ENCODE results near the gene RNF5. TPM values are rescaled to one million over a fixed set of nuclear protein-coding genes. Genes with fewer than 3 reads are reported as not detected.

Gene RNF5
- total and polyA plus RNA-seq, 10 of the 15 experiments (the other 5 are each of a cell fraction or from before 2014, with no cell fraction given): 31.4 to 114 (median 62.8) TPM

DNA sequence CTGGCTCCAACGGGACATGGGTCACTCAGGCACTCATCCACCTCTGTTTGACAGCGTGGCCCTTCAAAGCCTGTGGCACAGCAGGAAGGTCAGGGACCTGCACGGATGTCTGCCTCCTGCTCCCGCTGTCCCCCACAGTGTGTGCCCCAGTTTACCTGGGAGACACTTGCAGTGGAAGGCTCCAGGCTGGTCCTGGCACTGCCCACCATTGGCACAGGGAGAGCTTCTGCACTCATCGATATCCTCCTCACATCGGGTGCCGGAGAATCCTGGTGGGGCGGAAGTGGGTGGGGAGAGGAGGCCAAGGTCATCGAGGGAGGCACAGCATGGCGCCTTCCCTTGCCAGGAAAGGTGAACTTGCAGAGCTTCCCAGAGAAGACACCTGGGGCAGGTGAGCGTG lies 38.8 kb downstream of the RNF5 start:
- ChIA-PET CTCF (interaction anchor here (2.1 kb wide), 1 partner anchor 98 kb away, joined by 4 read pairs; no protein-coding TSS in a partner anchor), RAD21 (ENCODE audit: unreplicated experiment) (no interaction called here), POLR2A (no interaction called here), SMC1A (ENCODE audit: uncharacterized antibody, unreplicated experiment) (no interaction called here)
- H3K79me2 ChIP-seq (ENCODE audit: control insufficient read depth, insufficient read depth, low read length): no peaks in the 10 kb centered on the region
- 49% methylated on average over 11 of the region's 11 CpGs for WGBS (ENCODE audit: insufficient coverage, insufficient replicate concordance, low lambda C conversion rate, missing lambda C conversion rate)
- no peak for FAIRE-seq
- H4K20me1 ChIP-seq (ENCODE audit: control insufficient read depth, insufficient read depth): no peaks in the 10 kb centered on the region
- TF ChIP-seq IKZF1 (conservative IDR thresholded peaks at IDR 0.05) (no peak), EGR1 (IDR thresholded peaks at IDR 0.05; ENCODE audit: borderline replicate concordance in 1 of 2, low read depth in 2 of 2, low read length in 2 of 2) (no peak), E2F4 (IDR thresholded peaks at IDR 0.05; ENCODE audit: low read depth, low read length) (no peak), LARP7 (IDR thresholded peaks at IDR 0.05) (no peak), CREM (IDR thresholded peaks at IDR 0.05; ENCODE audit: low read depth) (no peak), BMI1 (IDR thresholded peaks at IDR 0.05; ENCODE audit: borderline replicate concordance) (no peak), NFYB (IDR thresholded peaks at IDR 0.05; ENCODE audit: insufficient read depth, low read depth, low read length) (no peak), ZNF217 (IDR thresholded peaks at IDR 0.05) (no peak), ZBED1 (IDR thresholded peaks at IDR 0.05; ENCODE audit: borderline replicate concordance) (no peak)
- TF ChIP-seq, protein P1, sequence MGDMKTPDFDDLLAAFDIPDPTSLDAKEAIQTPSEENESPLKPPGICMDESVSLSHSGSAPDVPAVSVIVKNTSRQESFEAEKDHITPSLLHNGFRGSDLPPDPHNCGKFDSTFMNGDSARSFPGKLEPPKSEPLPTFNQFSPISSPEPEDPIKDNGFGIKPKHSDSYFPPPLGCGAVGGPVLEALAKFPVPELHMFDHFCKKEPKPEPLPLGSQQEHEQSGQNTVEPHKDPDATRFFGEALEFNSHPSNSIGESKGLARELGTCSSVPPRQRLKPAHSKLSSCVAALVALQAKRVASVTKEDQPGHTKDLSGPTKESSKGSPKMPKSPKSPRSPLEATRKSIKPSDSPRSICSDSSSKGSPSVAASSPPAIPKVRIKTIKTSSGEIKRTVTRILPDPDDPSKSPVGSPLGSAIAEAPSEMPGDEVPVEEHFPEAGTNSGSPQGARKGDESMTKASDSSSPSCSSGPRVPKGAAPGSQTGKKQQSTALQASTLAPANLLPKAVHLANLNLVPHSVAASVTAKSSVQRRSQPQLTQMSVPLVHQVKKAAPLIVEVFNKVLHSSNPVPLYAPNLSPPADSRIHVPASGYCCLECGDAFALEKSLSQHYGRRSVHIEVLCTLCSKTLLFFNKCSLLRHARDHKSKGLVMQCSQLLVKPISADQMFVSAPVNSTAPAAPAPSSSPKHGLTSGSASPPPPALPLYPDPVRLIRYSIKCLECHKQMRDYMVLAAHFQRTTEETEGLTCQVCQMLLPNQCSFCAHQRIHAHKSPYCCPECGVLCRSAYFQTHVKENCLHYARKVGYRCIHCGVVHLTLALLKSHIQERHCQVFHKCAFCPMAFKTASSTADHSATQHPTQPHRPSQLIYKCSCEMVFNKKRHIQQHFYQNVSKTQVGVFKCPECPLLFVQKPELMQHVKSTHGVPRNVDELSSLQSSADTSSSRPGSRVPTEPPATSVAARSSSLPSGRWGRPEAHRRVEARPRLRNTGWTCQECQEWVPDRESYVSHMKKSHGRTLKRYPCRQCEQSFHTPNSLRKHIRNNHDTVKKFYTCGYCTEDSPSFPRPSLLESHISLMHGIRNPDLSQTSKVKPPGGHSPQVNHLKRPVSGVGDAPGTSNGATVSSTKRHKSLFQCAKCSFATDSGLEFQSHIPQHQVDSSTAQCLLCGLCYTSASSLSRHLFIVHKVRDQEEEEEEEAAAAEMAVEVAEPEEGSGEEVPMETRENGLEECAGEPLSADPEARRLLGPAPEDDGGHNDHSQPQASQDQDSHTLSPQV (IDR thresholded peaks at IDR 0.05): no peak
- H3K9me3 ChIP-seq (replicated peaks; ENCODE audit: control insufficient read depth, insufficient read depth, low read length): no peaks in the 10 kb centered on the region
- H3K4me1 ChIP-seq (ENCODE audit: control insufficient read depth, insufficient read depth, low read length): no peaks in the 10 kb centered on the region
- H3K27ac ChIP-seq (ENCODE audit: control insufficient read depth, insufficient read depth): no peak overlapping the region
- DNase-seq (ENCODE audit: low read depth, low spot score): no peak
- in situ Hi-C loops (cut with MboI): no loop called here
- H3K27me3 ChIP-seq (replicated peaks in 1 of 2; ENCODE audit: control insufficient read depth in 2 of 2, insufficient read depth in 2 of 2, low read length in 1 of 2): peaks cover 3 to 4% of the 10 kb centered on the region in 2 experiments; a peak in 3 of 4 replicates
- intact Hi-C loops (cut with micrococcal nuclease; ENCODE audit: unreplicated experiment): no loop called here
- no peak for ATAC-seq
- H3K9ac ChIP-seq (ENCODE audit: control insufficient read depth, insufficient read depth, low read length): no peak overlapping the region
- BruUV-seq (replicated peaks): no TSS peak
- H2AFZ ChIP-seq (ENCODE audit: control insufficient read depth, low read depth, low read length): no peak overlapping the region
- H3K4me3 ChIP-seq: no peak overlapping the region
- no peak overlapping the region for H3K4me2 ChIP-seq (ENCODE audit: control insufficient read depth, insufficient read depth)
- H3K36me3 ChIP-seq (ENCODE audit: control insufficient read depth in 2 of 2, insufficient read depth in 2 of 2, low read length in 1 of 2): no peaks in the 10 kb centered on the region

Data from GM12878 (cell line).